Epithelial cell of esophagus (primary cell): ENCODE data around the gene CBX3.
"Not testable (repeated sequence)": the region's sequence is repeated elsewhere in the genome, so short reads cannot be mapped to it uniquely, and the experiment has no call there.

Experiments used
- DNase-seq: peaks from one replicate; pipeline ENCODE4 v3.0.0; 2010; ENCODE audit warnings: low read depth
- H3K4me3 ChIP-seq: 2 replicates; pipeline ENCODE4 v1.5.1; 2011; ENCODE audit warnings: mild to moderate bottlenecking, low read length, control low read depth
- TF ChIP-seq, protein P1 (sequence below): IDR thresholded peaks from 2 replicates; pipeline ENCODE4 v1.5.1; 2011; ENCODE audit warnings: low read depth, mild to moderate bottlenecking, low read length, control low read depth, inconsistent platforms; ENCODE audit not compliant: insufficient read depth; ENCODE audit errors: missing control alignments

The CBX3 gene

DNA sequence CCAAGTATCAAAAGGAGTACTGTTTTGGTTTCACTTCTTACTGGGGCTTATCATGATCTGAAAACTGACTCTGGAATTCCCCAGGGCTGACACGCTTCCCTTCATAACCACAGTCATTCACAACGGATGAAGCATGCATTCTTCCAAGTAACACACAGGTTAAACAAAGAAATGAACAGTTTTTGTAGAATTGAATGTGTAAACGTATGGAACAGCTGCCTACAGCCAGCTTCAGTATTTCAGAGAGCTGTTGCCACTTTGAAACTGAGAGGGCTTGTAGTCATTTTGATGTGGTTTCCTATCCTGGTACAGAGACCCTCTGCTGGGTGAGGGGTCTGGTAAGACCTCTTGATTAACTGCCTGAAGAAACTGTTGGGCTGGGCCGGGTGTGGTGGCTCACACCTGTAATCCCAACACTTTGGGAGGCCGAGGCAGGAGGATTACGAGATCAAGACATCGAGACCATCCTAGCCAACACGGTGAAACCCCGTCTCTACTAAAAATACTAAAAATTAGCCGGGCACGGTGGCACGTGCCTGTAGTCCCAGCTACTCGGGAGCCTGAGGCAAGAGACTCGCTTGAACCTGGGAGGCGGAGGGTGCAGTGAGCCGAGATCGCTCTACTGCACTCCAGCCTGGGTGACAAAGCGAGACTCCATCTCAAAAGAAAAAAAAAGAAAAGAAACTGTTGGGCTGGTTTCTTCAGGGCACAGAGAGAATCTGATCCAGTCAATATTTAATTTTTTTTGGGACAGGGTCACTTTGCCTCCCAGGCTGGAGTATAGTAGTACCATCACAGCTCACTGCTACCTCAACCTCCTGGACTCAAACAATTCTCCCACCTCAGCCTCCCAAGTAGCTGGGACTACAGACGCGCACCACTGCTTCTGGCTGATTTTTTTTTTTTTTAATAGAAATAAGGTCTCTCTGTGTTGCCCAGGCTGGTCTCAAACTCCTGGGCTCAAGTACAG, 44.8 kb upstream of the CBX3 start:
- H3K4me3 ChIP-seq, result no peak overlapping the region
- TF ChIP-seq, protein P1, sequence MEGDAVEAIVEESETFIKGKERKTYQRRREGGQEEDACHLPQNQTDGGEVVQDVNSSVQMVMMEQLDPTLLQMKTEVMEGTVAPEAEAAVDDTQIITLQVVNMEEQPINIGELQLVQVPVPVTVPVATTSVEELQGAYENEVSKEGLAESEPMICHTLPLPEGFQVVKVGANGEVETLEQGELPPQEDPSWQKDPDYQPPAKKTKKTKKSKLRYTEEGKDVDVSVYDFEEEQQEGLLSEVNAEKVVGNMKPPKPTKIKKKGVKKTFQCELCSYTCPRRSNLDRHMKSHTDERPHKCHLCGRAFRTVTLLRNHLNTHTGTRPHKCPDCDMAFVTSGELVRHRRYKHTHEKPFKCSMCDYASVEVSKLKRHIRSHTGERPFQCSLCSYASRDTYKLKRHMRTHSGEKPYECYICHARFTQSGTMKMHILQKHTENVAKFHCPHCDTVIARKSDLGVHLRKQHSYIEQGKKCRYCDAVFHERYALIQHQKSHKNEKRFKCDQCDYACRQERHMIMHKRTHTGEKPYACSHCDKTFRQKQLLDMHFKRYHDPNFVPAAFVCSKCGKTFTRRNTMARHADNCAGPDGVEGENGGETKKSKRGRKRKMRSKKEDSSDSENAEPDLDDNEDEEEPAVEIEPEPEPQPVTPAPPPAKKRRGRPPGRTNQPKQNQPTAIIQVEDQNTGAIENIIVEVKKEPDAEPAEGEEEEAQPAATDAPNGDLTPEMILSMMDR, result no peak
- DNase-seq, result peak; percentile 92

DNA sequence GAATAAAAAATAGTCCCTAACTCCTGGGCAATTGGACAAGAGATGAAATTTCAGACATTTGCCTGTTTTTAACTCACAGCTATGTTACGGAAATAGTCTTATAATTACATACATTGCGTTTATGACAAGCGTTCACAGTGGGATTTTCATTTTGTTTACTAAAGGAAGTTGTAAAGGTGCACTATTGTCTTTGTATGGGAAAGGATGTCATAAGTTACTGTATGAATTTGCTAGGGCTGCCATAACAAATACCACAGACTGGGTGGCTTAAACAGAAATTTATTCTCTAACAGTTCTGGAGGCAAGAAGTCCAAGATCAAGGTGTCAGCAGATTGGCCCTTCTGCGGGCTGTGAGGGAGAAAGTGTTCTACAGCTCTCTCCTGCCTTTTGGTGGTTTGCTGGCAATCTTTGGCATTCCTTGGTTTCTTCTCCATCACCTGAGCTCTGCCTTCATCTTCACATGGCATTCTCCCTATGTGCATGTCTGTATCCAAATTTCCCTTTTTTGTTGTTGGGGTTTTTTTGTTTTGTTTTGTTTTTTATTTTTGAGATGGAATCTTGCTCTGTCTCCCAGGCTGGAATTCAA, 43.9 kb upstream of the CBX3 start:
- no peak overlapping the region for H3K4me3 ChIP-seq
- TF ChIP-seq, protein P1, result no peak
- no peak for DNase-seq

DNA sequence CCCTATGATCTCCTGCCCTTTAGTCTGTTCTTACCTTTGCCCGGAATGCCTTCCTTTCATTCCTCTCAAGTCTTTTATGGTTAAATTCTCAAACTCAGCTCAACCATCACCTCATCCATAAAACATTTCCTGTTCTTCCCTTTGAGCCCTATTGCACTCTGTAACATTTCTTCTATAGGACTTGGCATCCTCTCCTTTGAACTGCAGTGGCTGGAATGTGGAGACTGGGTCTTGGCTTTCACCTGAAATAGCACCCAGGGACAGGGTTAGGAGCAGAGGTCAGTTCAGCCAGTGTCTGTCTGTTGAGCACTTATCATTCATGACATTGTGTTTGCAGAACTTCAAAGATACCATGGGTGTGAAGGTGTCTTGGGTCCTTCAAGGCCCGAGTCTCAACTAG, 42.3 kb upstream of the CBX3 start:
- H3K4me3 ChIP-seq, result no peak overlapping the region
- TF ChIP-seq, protein P1, result no peak

DNA sequence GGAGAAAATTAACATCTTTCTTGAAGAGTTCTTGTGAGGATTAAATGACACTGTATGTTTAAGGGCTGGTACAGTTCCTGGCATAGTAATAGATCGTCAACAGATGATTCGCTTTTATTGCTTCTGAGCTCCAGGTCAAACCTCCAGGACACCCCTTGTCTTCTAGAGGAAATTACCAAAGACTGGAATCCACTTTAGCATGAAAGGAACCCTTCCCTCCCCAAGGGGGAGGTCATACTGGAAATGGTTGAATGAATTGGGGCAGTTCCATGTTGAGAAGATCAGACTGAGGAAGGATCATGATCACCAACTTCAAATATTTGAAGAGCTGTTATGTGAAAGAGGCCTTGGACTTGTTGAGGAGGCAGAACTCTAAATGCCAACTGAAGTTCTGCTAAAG, 40.6 kb upstream of the CBX3 start:
- DNase-seq, result no peak
- H3K4me3 ChIP-seq, result no peak overlapping the region
- TF ChIP-seq, protein P1, result no peak

More for the DNA sequence above, 42.3 kb upstream of the CBX3 start:
- DNase-seq, result no peak

DNA sequence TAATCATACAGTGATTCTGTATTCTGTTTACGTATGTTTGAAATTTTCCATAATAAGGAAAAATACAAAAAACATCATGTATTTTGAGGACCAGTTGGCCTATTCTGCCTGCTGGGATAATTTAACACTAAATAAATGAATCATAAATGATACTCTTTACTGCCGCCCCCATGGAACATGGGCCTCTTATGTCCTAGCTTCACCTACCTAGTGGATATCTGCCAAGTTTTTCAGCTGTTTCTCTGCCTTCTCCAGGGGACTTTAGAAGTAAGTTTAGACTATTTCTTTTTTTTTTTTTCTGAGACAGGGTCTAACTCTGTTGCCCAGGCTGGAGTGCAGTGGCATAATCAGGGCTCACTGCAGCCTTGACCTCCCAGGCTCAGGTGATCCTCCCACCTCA, 39.1 kb upstream of the CBX3 start:
- DNase-seq, result no peak
- no peak overlapping the region for H3K4me3 ChIP-seq
- TF ChIP-seq, protein P1, result no peak

DNA sequence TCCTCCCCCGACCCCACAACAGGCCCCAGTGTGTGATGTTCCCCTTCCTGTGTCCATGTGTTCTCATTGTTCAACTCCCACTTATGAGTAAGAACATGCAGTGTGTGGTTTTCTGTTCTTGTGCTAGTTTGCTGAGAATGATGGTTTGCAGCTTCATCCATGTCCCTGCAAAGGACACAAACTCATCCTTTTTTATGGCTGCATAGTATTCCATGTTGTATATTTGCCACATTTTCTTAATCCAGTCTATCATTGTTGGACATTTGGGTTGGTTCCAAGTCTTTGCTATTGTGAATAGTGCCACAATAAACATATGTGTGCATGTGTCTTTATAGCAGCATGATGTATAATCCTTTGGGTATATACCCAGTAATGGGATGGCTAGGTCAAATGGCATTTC, 37.7 kb upstream of the CBX3 start:
- H3K4me3 ChIP-seq, DNase-seq: not testable (repeated sequence)

DNA sequence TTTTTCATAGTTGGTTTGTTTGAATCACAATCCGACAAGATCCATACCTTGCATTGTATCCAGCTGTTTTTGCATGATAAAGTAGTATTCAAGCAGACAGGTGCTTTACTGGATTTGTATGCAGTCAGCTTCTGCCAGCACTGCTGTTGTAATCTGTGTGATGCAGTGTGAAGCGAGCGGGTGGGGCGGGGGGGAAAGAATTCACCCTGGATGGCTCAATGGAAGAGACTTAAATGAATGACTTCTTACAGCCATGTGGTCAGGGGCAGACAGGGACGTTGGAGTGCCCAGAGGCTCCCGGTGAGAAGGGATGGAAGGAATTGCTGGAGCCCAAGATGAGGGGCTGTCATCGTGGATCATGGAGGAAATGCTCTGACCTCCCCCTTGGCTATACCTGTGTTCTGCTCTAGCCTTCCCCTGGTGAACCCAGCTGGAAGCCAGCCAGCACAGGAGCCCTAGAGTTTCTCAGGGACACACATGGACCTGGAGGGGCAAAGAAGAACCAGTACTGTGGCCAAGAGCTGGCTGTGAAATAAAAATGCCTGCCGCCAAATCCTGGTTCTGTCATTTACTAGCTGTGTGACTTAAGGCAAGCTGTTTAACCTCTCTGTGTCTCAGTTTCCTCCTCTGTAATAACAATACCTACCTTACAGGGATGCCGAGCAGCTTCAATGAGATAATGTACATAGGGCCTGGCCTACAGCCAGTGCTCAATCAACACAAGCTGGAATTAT, 35.4 kb upstream of the CBX3 start:
- no peak for DNase-seq
- no peak overlapping the region for H3K4me3 ChIP-seq
- TF ChIP-seq, protein P1, result no peak
